Measurements from ENCODE around the gene CYB5R2.

Gene CYB5R2

GRCh38 chr11:7672960-7673723 lies at the start of gene CYB5R2:
TSS of gene CYB5R2 (minus strand) at chr11:7673500. CDS start at chr11:7672825, 675 bp downstream.
- no peak for DNase-seq (ENCODE audit: low read depth in 2 of 2)

DNA sequence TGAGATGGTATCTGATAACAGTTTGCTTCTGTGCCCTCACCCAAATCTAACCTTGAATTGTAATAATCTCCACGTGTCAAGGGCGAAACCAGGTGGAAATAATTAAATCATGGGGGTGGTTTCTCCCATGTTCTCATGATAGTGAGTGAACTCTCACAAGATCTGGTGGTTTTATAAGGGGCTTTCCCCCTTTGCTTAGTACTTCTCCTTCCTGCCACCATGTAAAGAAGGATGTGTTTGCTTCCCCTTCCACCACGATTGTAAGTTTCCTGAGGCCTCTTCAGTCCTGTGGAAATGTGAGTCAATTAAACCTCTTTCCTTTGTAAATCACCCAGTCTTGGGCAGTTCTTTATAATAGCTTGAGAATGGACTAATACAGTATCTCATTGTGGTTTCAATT lies 41.5 kb upstream of the CYB5R2 start:
- no peak for DNase-seq (ENCODE audit: low read depth in 2 of 2)

- DNase-seq (ENCODE audit: low read depth in 2 of 2), result no peak
Observed at GRCh38 chr11:7706377-7706776, 33.1 kb upstream of the CYB5R2 start, which contains the start of gene OVCH2. TSS of gene OVCH2 (minus strand) at chr11:7706477. CDS start at chr11:7706394, 83 bp downstream.

DNA sequence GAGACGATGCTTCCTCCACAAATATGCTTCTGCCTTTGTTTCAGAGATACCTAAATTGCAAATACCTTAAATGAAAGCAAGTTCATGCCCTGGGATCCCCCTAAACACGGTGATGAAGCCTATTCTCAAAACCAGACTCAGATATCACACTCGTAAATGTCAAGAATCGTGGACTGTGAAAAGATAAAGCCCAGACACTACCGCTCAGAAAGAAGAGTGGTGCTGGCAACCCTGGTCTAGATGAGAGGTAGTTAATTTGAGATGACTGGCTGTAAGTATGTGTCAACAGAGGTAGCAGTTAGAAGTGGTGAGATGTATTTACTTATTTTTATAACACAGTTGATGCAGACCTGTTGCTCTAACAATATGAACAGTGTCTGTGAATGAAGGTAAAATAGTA lies 30.4 kb upstream of the CYB5R2 start:
- no peak for DNase-seq (ENCODE audit: low read depth in 2 of 2)

GRCh38 chr11:7696424-7696823 lies 23.1 kb upstream of the CYB5R2 start:
- DNase-seq (ENCODE audit: low read depth in 2 of 2), result no peak

GRCh38 chr11:7694235-7694634 lies 20.9 kb upstream of the CYB5R2 start:
- DNase-seq (ENCODE audit: low read depth in 2 of 2), result no peak

- no peak for DNase-seq (ENCODE audit: low read depth in 2 of 2)
Observed at GRCh38 chr11:7692426-7692825, 19.1 kb upstream of the CYB5R2 start.

DNA sequence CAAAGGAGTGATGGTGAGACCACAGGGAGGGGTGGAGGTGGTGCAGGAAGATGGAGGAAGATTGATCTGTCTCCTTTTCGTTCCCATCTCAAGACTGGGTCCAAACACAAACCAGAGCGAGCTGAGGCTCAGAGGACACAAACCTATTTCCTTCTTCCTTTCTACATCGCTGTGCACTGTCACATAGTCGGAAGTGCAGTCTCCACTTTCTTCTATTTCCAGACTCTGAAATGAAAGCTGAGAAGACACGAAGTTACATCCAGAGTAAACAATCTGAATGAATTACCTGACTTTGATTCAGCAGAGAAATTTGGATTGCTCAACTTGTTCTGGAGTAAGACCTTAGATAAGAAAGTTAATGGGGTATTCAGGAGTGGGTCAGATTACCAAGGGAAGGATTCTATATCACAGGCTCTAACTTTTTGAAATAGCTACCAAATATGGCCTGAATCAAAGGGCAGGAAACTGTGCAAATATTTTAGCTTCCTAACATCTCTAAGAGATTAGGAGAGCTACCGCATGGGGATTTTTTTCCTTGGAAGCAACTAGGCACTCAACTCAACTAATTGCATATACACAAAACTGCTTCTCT lies 18.6 kb upstream of the CYB5R2 start:
- DNase-seq (ENCODE audit: low read depth in 2 of 2), result no peak

- no peak for DNase-seq (ENCODE audit: low read depth in 2 of 2)
Observed at GRCh38 chr11:7690648-7691047, 17.3 kb upstream of the CYB5R2 start.

GRCh38 chr11:7689239-7689638 lies 15.9 kb upstream of the CYB5R2 start:
- DNase-seq (ENCODE audit: low read depth in 2 of 2), result no peak

- DNase-seq (ENCODE audit: low read depth in 2 of 2), result no peak
Observed at GRCh38 chr11:7688238-7688826, 15.0 kb upstream of the CYB5R2 start.

DNA sequence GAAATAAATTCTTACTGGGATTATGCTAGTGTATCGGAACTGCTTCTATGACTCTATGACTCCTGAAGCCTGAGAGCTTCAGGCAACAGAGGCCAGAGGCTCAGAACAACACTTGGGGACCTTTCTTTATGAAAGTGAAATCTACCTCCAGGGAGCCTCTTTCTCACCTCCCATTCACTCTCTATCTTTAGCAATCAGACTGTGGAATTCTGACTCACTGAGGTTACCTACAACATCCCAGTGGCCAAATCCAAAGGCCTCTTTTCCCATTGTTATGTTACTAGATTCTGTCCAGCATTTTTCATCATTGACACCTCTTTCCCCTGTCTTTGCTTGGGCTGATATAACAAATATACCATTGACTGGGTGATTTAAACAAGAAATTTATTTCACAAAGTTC lies 14.1 kb upstream of the CYB5R2 start:
- no peak for DNase-seq (ENCODE audit: low read depth in 2 of 2)

DNA sequence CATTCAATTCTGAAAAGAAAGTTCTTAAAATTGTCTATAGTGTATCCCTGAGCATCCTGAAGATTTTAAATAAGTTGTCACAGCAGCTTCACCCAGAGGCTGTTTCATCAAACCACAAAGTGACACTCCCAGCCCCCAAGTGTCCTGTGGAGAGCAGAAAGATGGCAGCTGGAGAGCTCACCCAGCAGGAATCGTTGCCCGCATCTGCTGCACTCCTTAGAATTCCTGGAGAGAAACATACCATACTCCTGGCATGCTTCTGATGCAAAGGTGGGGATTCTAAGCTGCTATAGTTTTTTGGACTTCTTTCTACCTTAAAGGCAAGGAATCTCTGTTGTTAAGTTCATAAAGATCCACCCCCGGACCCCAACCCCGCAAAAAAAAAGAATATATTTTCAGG lies 13.5 kb upstream of the CYB5R2 start:
- no peak for DNase-seq (ENCODE audit: low read depth in 2 of 2)

DNA sequence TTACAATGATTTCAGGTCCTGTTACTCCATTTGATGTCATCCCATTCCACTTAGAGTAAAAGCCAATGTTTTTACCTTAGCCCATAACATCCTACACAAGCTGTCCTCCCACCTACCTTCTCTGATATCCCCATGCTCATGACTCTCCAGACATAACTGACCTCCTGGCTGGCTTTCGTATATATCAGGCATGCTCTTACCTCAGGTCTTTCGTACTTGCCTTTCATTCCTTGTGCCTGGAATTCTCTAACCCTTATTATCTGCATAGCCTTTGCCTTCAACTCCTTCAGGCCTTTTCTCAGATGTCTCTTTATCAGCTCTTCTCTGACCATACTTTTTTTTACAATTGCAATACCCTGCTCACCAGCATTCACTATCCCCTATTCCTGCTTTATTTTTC lies 10.3 kb upstream of the CYB5R2 start:
- DNase-seq (ENCODE audit: low read depth in 2 of 2), result no peak

DNA sequence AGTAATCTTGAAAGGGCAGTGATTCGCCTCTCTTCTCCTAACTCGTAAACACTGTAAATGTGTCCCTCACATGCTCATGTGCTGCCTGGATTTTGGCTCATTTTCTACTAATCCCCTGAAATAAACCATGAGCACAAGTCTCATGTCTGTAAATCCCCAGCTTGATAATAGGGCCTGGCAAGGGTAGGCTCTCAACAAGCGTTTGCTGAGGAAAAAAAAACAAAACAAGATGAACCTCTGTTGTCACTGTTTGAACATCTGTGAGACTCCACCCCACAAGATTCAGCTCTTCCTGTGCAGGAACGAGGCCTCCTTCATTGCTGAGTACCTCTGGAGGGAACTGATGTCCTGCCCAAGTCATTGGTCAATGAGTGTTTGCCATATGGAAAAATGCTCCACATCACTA lies 4.5 kb upstream of the CYB5R2 start:
- no peak for DNase-seq (ENCODE audit: low read depth in 2 of 2)

- DNase-seq (ENCODE audit: low read depth in 2 of 2), result no peak
Observed at GRCh38 chr11:7677071-7677470, 3.8 kb upstream of the CYB5R2 start.

DNA sequence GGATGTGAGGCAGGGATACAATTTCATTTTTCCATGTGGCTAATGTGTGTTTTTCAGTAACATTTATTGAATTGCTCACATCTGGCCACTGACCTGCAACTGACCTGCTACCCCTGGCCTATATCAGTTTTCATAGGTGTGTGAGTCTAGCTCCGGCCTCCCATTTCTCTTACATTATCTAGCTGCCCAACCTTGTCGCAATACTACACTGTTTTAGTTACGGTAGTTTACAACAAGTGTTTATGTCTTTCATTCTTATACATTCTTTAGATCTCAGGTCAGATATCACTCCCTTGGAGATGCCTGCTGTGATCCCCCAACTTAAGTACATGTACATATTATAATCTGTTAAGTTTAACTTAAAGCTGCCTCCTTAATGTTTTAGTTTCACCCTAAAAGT lies 2.3 kb upstream of the CYB5R2 start:
- no peak for DNase-seq (ENCODE audit: low read depth in 2 of 2)

- no peak for DNase-seq (ENCODE audit: low read depth in 2 of 2)
Observed at GRCh38 chr11:7673724-7674434, 579 bp upstream of the CYB5R2 start.

GRCh38 chr11:7672276-7672959 lies 882 bp downstream of the CYB5R2 start:
- no peak for DNase-seq (ENCODE audit: low read depth in 2 of 2)

GRCh38 chr11:7671347-7672215 lies 1.7 kb downstream of the CYB5R2 start:
- no peak for DNase-seq (ENCODE audit: low read depth in 2 of 2)

DNA sequence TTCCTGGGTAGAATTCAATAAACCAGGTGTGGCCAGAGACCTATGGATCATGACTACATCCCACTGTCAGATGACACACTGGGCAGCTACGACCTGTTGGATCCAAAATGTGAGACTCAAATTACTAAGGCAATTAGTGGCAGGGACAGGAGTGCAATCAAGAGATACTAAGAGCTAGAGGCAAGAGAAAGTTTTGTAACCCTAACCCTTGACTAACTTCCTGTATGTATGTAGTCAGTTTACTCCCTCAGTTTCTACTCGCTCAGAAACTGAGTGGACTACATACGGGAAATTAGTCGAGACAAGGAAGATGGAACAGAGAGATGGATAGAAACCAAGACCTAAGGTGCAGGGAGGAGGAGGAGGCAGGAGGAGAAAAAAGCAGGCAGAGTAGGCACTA lies 2.7 kb downstream of the CYB5R2 start:
- DNase-seq (ENCODE audit: low read depth in 2 of 2), result no peak
